ENCODE measurements around the gene TGFB2.

DNA sequence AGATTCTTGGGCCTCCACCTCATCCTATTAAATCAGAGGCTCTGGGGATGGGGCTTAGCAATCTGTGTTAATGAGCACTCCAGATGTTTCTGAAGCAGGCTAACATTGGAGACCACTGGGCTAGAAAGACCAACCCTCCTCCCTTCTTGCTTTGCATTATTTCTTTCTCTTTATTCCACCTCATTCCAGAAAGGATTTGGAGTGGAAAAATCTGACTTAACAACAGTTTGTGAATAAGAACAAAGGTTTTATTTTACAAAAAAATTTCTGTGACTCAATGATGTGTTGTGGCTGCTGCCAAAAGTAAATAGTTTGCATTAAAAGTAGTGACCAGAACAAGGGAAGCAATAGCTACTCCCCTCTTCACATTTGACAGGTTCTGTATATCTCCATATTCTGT, 79.4 kb downstream of the TGFB2 start:
- no peak for TF ChIP-seq EZH2 (IDR thresholded peaks at IDR 0.05; ENCODE audit: borderline replicate concordance)
- no peak for TF ChIP-seq CTCF (IDR thresholded peaks at IDR 0.05; ENCODE audit: poor library complexity)
